SH-SY5Y (cell line): Measurements from ENCODE around the gene WASHC4.

Experiments used
- GATA2 ChIP-seq: IDR thresholded peaks from 2 replicates; pipeline ENCODE4 v1.6.1; 2011; ENCODE audit warnings: mild to moderate bottlenecking, low read depth, low read length
- GATA3 ChIP-seq: IDR thresholded peaks from 2 replicates; pipeline ENCODE4 v1.6.1; 2011; ENCODE audit warnings: low read depth, mild to moderate bottlenecking, low read length, moderate library complexity

DNA sequence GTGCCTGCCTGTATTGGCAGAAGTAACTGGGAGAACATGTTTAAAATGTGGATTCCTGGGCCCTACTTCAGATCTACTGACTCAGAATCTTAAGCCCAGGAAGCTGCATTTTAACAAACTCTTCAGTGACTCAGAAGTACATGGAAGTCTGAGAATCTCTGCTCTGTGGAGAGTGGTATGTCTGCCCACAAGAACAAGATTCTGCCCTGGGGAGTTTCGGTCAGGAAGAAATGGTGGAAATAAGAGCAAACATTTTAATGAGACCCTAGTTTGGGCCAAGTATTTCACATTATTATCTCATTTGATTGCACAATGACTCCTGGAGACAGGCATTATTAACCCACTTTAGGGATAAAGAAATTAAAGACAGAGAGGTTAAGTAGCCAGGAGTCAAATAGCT is 31.4 kb upstream of the WASHC4 start:
- TF ChIP-seq GATA2 (no peak), GATA3 (no peak)
